K562 (cell line): ENCODE results near the gene RBP7. TPM values are rescaled to one million over a fixed set of nuclear protein-coding genes. Genes with fewer than 3 reads are reported as not detected.
A peak's percentile ranks its signal among the peaks of the same experiment; 100 is the strongest.

Source experiments
- CREB1 ChIP-seq, 2 experiments: sonication (generic) in 1 of 2; formaldehyde crosslinking in 1 of 2; IDR thresholded peaks; 2 replicates each; pipeline versions ENCODE4 v1.6.1 to v1.8.0; 2012 to 2022; ENCODE audit warnings: inconsistent platforms in 1 of 2, mild to moderate bottlenecking in 1 of 2, missing genetic modification reagents in 1 of 2, moderate library complexity in 1 of 2
- ESRRA ChIP-seq: fragments of 450-650 bp; IDR thresholded peaks from 2 replicates; pipeline ENCODE4 v1.6.1; 2014; ENCODE audit warnings: low read depth, mild to moderate bottlenecking, moderate library complexity, borderline replicate concordance
- HNRNPLL ChIP-seq: fragments of 200-400 bp; formaldehyde crosslinking; IDR thresholded peaks from 2 replicates; pipeline ENCODE4 v1.6.1; 2017; ENCODE audit warnings: low read length, low read depth, mild to moderate bottlenecking; ENCODE audit not compliant: poor library complexity, severe bottlenecking
- LCOR ChIP-seq: sonication (generic); formaldehyde crosslinking; IDR thresholded peaks from 2 replicates; pipeline ENCODE4 v1.8.0; 2022; ENCODE audit warnings: mild to moderate bottlenecking, missing genetic modification reagents
- MCM2 ChIP-seq: fragments of 450-650 bp; IDR thresholded peaks from 2 replicates; pipeline ENCODE4 v1.6.1; 2017; ENCODE audit warnings: low read depth, mild to moderate bottlenecking
- MEF2A ChIP-seq: IDR thresholded peaks from 2 replicates; pipeline ENCODE4 v1.6.1; 2011; ENCODE audit warnings: low read depth, mild to moderate bottlenecking, low read length, moderate library complexity; ENCODE audit not compliant: control insufficient read depth
- MTA2 ChIP-seq: fragments of 450-650 bp; IDR thresholded peaks from 2 replicates; pipeline ENCODE4 v1.6.1; 2016; ENCODE audit warnings: low read depth
- NCOA1 ChIP-seq: fragments of 450-650 bp; IDR thresholded peaks from 2 replicates; pipeline ENCODE4 v1.6.1; 2016; ENCODE audit warnings: low read depth
- NR2C1 ChIP-seq, 2 experiments: fragments of 450-650 bp; IDR thresholded peaks; 2 replicates each; pipeline ENCODE4 v1.6.1; 2017; ENCODE audit warnings: mild to moderate bottlenecking in 2 of 2, antibody characterized with exemption in 1 of 2, inconsistent platforms in 1 of 2, missing compliant biosample characterization in 1 of 2, missing genetic modification characterization in 1 of 2
- PHB2 ChIP-seq: fragments of 450-650 bp; IDR thresholded peaks from 2 replicates; pipeline ENCODE4 v1.6.1; 2017; ENCODE audit warnings: low read depth
- PHF20 ChIP-seq: fragments of 450-650 bp; IDR thresholded peaks from 2 replicates; pipeline ENCODE4 v1.6.1; 2018; ENCODE audit not compliant: partially characterized antibody
- TRIM28 ChIP-seq: fragments of 450-650 bp; IDR thresholded peaks from 2 replicates; pipeline ENCODE4 v1.6.1; 2017
- ZBTB1 ChIP-seq: sonication (generic); formaldehyde crosslinking; IDR thresholded peaks from 2 replicates; pipeline ENCODE4 v1.8.1; 2023; ENCODE audit warnings: missing genetic modification reagents, low read depth, mild to moderate bottlenecking, borderline replicate concordance
- ZNF263 ChIP-seq: sonication (generic); formaldehyde crosslinking; IDR thresholded peaks from 2 replicates; pipeline ENCODE4 v1.8.0; 2022; ENCODE audit warnings: mild to moderate bottlenecking, missing genetic modification reagents, borderline replicate concordance
- ZNF3 ChIP-seq: fragments of 250-450 bp; sonication (Bioruptor Pico); IDR thresholded peaks from 2 replicates; pipeline ENCODE4 v1.5.0; 2021; ENCODE audit warnings: mild to moderate bottlenecking, moderate library complexity
- ZNF407 ChIP-seq: fragments of 450-650 bp; IDR thresholded peaks from 2 replicates; pipeline ENCODE4 v1.6.1; 2016; ENCODE audit warnings: low read depth
- ZNF639 ChIP-seq, 2 experiments: fragments of 200-800 bp in 1 of 2; sonication (Bioruptor generic) in 1 of 2; sonication (generic) in 1 of 2; formaldehyde crosslinking in 1 of 2; IDR thresholded peaks in 1 of 2; conservative IDR thresholded peaks in 1 of 2; 2 replicates each; pipeline versions ENCODE4 v1.5.0 to v1.6.1; 2016 to 2020; ENCODE audit warnings: missing compliant biosample characterization in 1 of 2, missing genetic modification characterization in 1 of 2, missing genetic modification reagents in 1 of 2
- ZNF75A ChIP-seq: fragments of 450-650 bp; formaldehyde crosslinking; IDR thresholded peaks from 2 replicates; pipeline ENCODE4 v1.4.0; 2020; ENCODE audit warnings: mild to moderate bottlenecking
- ZNF830 ChIP-seq: fragments of 250-450 bp; sonication (Bioruptor Pico); IDR thresholded peaks from 2 replicates; pipeline ENCODE4 v1.5.0; 2021; ENCODE audit warnings: mild to moderate bottlenecking
- polyA plus RNA-seq, 8 experiments: library from polyadenylated mRNA; depleted of rRNA in 4 of 8; stranded (reverse) in 5 of 8; unstranded in 3 of 8; fragments of >200 nt; fragmentation: Nextera tagmentation in 2 of 8; fragmentation: Illumina TruSeq in 1 of 8; extraction: Ambion mirVana in 2 of 8; extraction: Trizol in 1 of 8; gene quantifications; 2 replicates each; pipeline versions ENCODE4 v1.2.1 to v1.2.3, GENCODE V29; 2011 to 2014; ENCODE audit warnings: inconsistent platforms in 1 of 8, missing spikeins in 1 of 8
- total RNA-seq, 7 experiments: library from RNA; depleted of rRNA in 6 of 7; stranded (reverse); fragments of >200 nt in 6 of 7; fragmentation: Illumina TruSeq in 2 of 7; extraction: Trizol in 2 of 7; gene quantifications; 2 replicates each; pipeline versions ENCODE4 v1.2.1 to v1.2.3, GENCODE V29; 2011 to 2021; ENCODE audit warnings: low replicate concordance in 1 of 7

Gene RBP7
- total and polyA plus RNA-seq, 9 of the 15 experiments (the other 6 are each of a cell fraction or from before 2014, with no cell fraction given): not detected

- no peak for TF ChIP-seq ZNF407
- no peak for TF ChIP-seq ZNF75A (CRISPR knock-in tag)
- no peak for TF ChIP-seq MCM2
- peak in 1 of 2 experiments; percentile 86; a peak in 1 of 4 replicates for TF ChIP-seq ZNF639 (CRISPR knock-in tag; conservative IDR thresholded peaks at IDR 0.05 in 1 of 2, IDR thresholded peaks at IDR 0.05 in 1 of 2)
- TF ChIP-seq MEF2A: no peak
- TF ChIP-seq ZNF263 (CRISPR knock-in tag): no peak
- TF ChIP-seq MTA2: no peak
- no peak; the same call in 1 of the 2 replicates for TF ChIP-seq ZBTB1 (CRISPR knock-in tag)
- no peak for TF ChIP-seq ZNF3 (CRISPR knock-in tag)
- peak; percentile 37; the same call in 1 of the 2 replicates for TF ChIP-seq CREB1 (IDR thresholded peaks at IDR 0.05)
- peak; percentile 41; the same call in 1 of the 2 replicates for TF ChIP-seq CREB1 (CRISPR knock-in tag; IDR thresholded peaks at IDR 0.05)
- no peak for TF ChIP-seq TRIM28
- TF ChIP-seq NCOA1: 0 out of 2 replicates have a peak, but pooled peaks have one; percentile 52
- TF ChIP-seq ESRRA: peak; percentile 78
- peak; percentile 26; the same call in 1 of the 2 replicates for TF ChIP-seq LCOR (CRISPR knock-in tag)
- peak; percentile 76 for TF ChIP-seq PHF20
- no peak for TF ChIP-seq PHB2
- no peak for TF ChIP-seq NR2C1 (IDR thresholded peaks at IDR 0.05)
- TF ChIP-seq NR2C1 (tag; IDR thresholded peaks at IDR 0.05): no peak
- TF ChIP-seq HNRNPLL: peak; percentile 59
- TF ChIP-seq ZNF830 (CRISPR knock-in tag): no peak; the same call in 1 of the 2 replicates
Observed at GRCh38 chr1:10032590-10033358, 35.7 kb downstream of the RBP7 start, which contains the start of gene UBE4B (continued).
